SK-N-MC (cell line): Measurements from ENCODE around the gene TAF7.
"Not testable (repeated sequence)": the region's sequence is repeated elsewhere in the genome, so short reads cannot be mapped to it uniquely, and the experiment has no call there.

Source experiments
- DNase-seq: peaks from one replicate; pipeline ENCODE4 v3.0.0-alpha.2; 2011; ENCODE audit warnings: low read depth, low spot score
- H3K27ac ChIP-seq: fragments of 200-600 bp; sonication (generic); 2 replicates; pipeline ENCODE4 v1.5.1; 2016; ENCODE audit warnings: mixed run types
- H3K36me3 ChIP-seq: fragments of 200-600 bp; sonication (generic); 2 replicates; pipeline ENCODE4 v1.6.1; 2017; ENCODE audit warnings: antibody characterized with exemption, low read length, mixed read lengths; ENCODE audit not compliant: insufficient read depth
- H3K4me3 ChIP-seq: fragments of 200-600 bp; sonication (generic); 2 replicates; pipeline ENCODE4 v1.5.1; 2016
- H3K9ac ChIP-seq: fragments of 200-600 bp; sonication (generic); 2 replicates; pipeline ENCODE4 v1.8.0; 2017; ENCODE audit warnings: mixed run types, mixed read lengths; ENCODE audit not compliant: insufficient read length
- H3K9me3 ChIP-seq: fragments of 200-600 bp; sonication (generic); 2 replicates; pipeline ENCODE4 v1.6.1; 2017; ENCODE audit warnings: low read depth, mild to moderate bottlenecking, antibody characterized with exemption, low read length, moderate library complexity, mixed read lengths
- EZH2 ChIP-seq: fragments of 200-600 bp; sonication (generic); IDR thresholded peaks from one replicate; pipeline ENCODE4 v1.6.1; 2017; ENCODE audit warnings: antibody characterized with exemption
- FOXP2 ChIP-seq: optimal IDR thresholded peaks from 2 replicates; pipeline ENCODE3; 2011; ENCODE audit warnings: mild to moderate bottlenecking, moderate library complexity; ENCODE audit not compliant: insufficient read depth; ENCODE audit errors: extremely low read length, control extremely low read depth
- POLR2AphosphoS5 ChIP-seq: IDR thresholded peaks from 2 replicates; pipeline ENCODE4 v1.6.1; 2012; ENCODE audit warnings: mild to moderate bottlenecking, low read depth, low read length, borderline replicate concordance

The TAF7 gene

GRCh38 chr5:141343242-141343952 lies 22.8 kb upstream of the TAF7 start, which contains the start of gene PCDHGA3:
Gene PCDHGA3 (plus strand): TSS chr5:141343829. CDS start chr5:141344034, 205 bp downstream.
- Histone ChIP-seq H3K27ac (no peak within 1 kb of the TSS), H3K9ac (no peak within 1 kb of the TSS), H3K36me3 (no peaks in the 10 kb centered on the region), H3K4me3 (no peak within 1 kb of the TSS), H3K9me3 (no peaks in the 10 kb centered on the region)
- TF ChIP-seq POLR2AphosphoS5 (no peak), EZH2 (no peak), FOXP2 (no peak)
- DNase-seq = no peak

GRCh38 chr5:141342773-141343172 lies 22.2 kb upstream of the TAF7 start:
- no peak overlapping the region for H3K4me3 ChIP-seq
- no peak overlapping the region for H3K27ac ChIP-seq
- H3K9ac ChIP-seq = no peak overlapping the region
- no peak for DNase-seq
- no peaks in the 10 kb centered on the region for H3K36me3 ChIP-seq
- TF ChIP-seq FOXP2 (no peak), POLR2AphosphoS5 (no peak), EZH2 (no peak)
- H3K9me3 ChIP-seq = no peaks in the 10 kb centered on the region

DNA sequence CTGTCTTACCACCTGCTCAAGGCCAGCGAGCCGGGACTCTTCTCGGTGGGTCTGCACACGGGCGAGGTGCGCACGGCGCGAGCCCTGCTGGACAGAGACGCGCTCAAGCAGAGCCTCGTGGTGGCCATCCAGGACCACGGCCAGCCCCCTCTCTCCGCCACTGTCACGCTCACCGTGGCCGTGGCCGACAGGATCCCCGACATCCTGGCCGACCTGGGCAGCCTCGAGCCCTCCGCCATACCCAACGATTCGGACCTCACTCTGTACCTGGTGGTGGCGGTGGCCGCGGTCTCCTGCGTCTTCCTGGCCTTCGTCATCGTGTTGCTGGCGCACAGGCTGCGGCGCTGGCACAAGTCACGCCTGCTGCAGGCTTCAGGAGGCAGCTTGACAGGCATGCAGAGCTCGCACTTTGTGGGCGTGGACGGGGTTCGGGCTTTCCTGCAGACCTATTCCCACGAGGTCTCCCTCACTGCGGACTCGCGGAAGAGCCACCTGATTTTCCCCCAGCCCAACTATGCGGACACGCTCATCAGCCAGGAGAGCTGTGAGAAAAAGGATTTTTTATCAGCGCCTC lies 20.3 kb upstream of the TAF7 start:
- not testable (repeated sequence) for DNase-seq, H3K27ac ChIP-seq, H3K9ac ChIP-seq, H3K4me3 ChIP-seq, H3K9me3 ChIP-seq, H3K36me3 ChIP-seq

- Histone ChIP-seq H3K4me3 (no peak within 1 kb of the TSS), H3K9me3 (no peaks in the 10 kb centered on the region; the same call in 1 of the 2 replicates), H3K27ac (no peak within 1 kb of the TSS), H3K9ac (no peak within 1 kb of the TSS), H3K36me3 (no peaks in the 10 kb centered on the region)
- TF ChIP-seq FOXP2 (no peak), EZH2 (no peak), POLR2AphosphoS5 (no peak)
- no peak for DNase-seq
Measured at GRCh38 chr5:141338538-141339306, 18.1 kb upstream of the TAF7 start, which contains the start of gene PCDHGA2. Gene PCDHGA2 (plus strand): TSS chr5:141338760.

DNA sequence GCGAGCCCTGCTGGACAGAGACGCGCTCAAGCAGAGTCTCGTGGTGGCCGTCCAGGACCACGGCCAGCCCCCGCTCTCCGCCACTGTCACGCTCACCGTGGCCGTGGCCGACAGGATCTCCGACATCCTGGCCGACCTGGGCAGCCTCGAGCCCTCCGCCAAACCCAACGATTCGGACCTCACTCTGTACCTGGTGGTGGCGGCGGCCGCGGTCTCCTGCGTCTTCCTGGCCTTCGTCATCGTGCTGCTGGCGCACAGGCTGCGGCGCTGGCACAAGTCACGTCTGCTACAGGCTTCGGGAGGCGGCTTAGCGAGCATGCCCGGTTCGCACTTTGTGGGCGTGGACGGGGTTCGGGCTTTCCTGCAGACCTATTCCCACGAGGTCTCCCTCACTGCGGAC lies 12.0 kb upstream of the TAF7 start:
- not testable (repeated sequence) for H3K4me3 ChIP-seq, DNase-seq, H3K9ac ChIP-seq, H3K27ac ChIP-seq, H3K36me3 ChIP-seq, H3K9me3 ChIP-seq

- Histone ChIP-seq H3K4me3 (peak within 1 kb of the TSS; percentile 41; the same call in 1 of the 2 replicates), H3K9ac (no peak within 1 kb of the TSS), H3K36me3 (no peaks in the 10 kb centered on the region), H3K27ac (no peak within 1 kb of the TSS), H3K9me3 (no peaks in the 10 kb centered on the region)
- DNase-seq = no peak
- TF ChIP-seq FOXP2 = no peak
- no peak for TF ChIP-seq EZH2
- no peak for TF ChIP-seq POLR2AphosphoS5
Measured at GRCh38 chr5:141330299-141331080, 9.9 kb upstream of the TAF7 start, which contains the start of gene PCDHGA1. Gene PCDHGA1 (plus strand): TSS chr5:141330514.

GRCh38 chr5:141328231-141328630 lies 7.6 kb upstream of the TAF7 start:
- TF ChIP-seq EZH2 (no peak), POLR2AphosphoS5 (no peak), FOXP2 (no peak)
- H3K27ac ChIP-seq = no peak overlapping the region
- H3K9me3 ChIP-seq = no peaks in the 10 kb centered on the region
- DNase-seq = no peak
- H3K36me3 ChIP-seq = no peaks in the 10 kb centered on the region
- no peak overlapping the region for H3K4me3 ChIP-seq
- H3K9ac ChIP-seq = no peak overlapping the region
